Measurements from ENCODE around the gene LIAS.

Gene LIAS

DNA sequence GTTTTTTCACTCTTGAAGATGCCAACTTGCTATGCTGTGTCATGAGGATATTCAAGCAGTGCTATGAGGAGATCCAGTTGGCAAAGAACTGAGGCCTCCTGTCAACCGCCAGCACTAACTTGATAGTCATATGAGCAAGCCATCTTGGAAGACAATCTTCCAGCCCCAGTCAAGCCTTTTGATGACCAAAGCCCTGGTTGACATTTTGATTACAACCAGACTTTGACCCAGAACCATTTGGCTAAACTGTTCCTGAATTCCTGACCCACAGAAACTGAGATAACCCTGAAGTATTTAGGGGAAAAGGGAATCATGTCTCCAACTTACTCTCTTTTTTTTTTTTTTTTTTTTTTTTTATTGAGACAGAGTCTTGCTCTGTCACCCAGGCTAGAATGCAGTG, 35.5 kb downstream of the LIAS start:
- Histone ChIP-seq H3K9me3 (ENCODE audit: insufficient read depth, low read depth, low read length) (no peaks in the 10 kb centered on the region), H3K4me2 (ENCODE audit: low read depth, low read length, poor library complexity, severe bottlenecking) (no peak overlapping the region), H3K4me1 (ENCODE audit: insufficient read depth, low read length, poor library complexity, severe bottlenecking) (no peaks in the 10 kb centered on the region), H3K27me3 (ENCODE audit: insufficient read depth, low read length, poor library complexity, severe bottlenecking) (no peaks in the 10 kb centered on the region), H3F3A (ENCODE audit: low read depth) (no peaks in the 10 kb centered on the region), H3K36me3 (ENCODE audit: insufficient read depth, low read length) (peaks cover 11% of the 10 kb centered on the region; the same call in 1 of the 2 replicates), H3K9me2 (replicated peaks; ENCODE audit: low read depth, low read length) (no peaks in the 10 kb centered on the region), H3K9ac (ENCODE audit: low read depth, low read length, poor library complexity, severe bottlenecking) (no peak overlapping the region), H4K20me1 (ENCODE audit: insufficient read depth, low read length, poor library complexity, severe bottlenecking) (no peaks in the 10 kb centered on the region), H3K79me2 (ENCODE audit: insufficient read depth, low read length) (no peaks in the 10 kb centered on the region), H3K4me3 (ENCODE audit: low read length, poor library complexity, severe bottlenecking) (no peak overlapping the region), H2AFZ (ENCODE audit: low read length) (no peak overlapping the region)
- TF ChIP-seq EZH2phosphoT487 (IDR thresholded peaks at IDR 0.05; ENCODE audit: borderline replicate concordance): no peak
- TF ChIP-seq, protein P1, sequence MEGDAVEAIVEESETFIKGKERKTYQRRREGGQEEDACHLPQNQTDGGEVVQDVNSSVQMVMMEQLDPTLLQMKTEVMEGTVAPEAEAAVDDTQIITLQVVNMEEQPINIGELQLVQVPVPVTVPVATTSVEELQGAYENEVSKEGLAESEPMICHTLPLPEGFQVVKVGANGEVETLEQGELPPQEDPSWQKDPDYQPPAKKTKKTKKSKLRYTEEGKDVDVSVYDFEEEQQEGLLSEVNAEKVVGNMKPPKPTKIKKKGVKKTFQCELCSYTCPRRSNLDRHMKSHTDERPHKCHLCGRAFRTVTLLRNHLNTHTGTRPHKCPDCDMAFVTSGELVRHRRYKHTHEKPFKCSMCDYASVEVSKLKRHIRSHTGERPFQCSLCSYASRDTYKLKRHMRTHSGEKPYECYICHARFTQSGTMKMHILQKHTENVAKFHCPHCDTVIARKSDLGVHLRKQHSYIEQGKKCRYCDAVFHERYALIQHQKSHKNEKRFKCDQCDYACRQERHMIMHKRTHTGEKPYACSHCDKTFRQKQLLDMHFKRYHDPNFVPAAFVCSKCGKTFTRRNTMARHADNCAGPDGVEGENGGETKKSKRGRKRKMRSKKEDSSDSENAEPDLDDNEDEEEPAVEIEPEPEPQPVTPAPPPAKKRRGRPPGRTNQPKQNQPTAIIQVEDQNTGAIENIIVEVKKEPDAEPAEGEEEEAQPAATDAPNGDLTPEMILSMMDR (conservative IDR thresholded peaks at IDR 0.05; ENCODE audit: low read length): no peak

DNA sequence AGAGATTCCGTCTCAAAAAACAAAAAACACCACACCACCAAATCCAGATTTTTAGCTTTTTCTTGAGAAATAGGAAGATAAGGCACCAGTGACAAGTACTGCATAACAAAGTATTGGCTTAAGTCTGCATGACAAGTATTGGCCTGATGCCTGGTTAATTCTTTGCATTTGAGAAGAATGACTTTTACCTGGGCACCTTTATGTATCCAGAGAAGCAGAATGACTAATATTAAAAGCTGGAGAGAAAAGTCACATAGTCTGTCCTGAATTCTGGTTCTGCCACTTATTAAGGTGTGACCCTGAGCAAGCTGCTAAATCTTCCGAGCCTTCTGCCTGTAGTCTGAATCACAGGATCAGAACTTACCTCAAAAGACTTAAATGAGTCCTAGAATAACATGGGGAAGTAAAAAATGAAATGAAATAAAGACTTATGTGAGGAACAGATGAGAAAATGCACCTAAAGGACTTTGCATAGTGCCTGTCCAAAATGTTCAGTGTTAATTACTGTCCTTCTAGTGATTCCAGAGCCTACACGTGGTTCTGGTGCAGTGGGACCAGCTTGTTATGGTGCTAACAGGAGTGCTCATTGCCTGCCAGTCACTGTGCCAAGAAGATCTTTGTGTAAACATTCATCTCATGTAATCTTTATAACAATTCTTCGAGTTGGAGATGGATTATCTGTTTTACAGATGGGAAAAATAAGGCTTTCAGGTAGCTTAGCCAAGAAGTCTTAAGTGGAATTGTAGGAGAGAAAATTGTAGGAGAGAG, 36.8 kb downstream of the LIAS start:
- Histone ChIP-seq H4K20me1 (ENCODE audit: insufficient read depth, low read length, poor library complexity, severe bottlenecking) (no peaks in the 10 kb centered on the region), H3K9me2 (replicated peaks; ENCODE audit: low read depth, low read length) (no peaks in the 10 kb centered on the region), H3K4me3 (ENCODE audit: low read length, poor library complexity, severe bottlenecking) (no peak overlapping the region), H3K36me3 (ENCODE audit: insufficient read depth, low read length) (peaks cover 17% of the 10 kb centered on the region; the same call in 1 of the 2 replicates), H3K4me2 (ENCODE audit: low read depth, low read length, poor library complexity, severe bottlenecking) (no peak overlapping the region), H3K27me3 (ENCODE audit: insufficient read depth, low read length, poor library complexity, severe bottlenecking) (no peaks in the 10 kb centered on the region), H3K9ac (ENCODE audit: low read depth, low read length, poor library complexity, severe bottlenecking) (no peak overlapping the region), H3K4me1 (ENCODE audit: insufficient read depth, low read length, poor library complexity, severe bottlenecking) (no peaks in the 10 kb centered on the region), H3K9me3 (ENCODE audit: insufficient read depth, low read depth, low read length) (no peaks in the 10 kb centered on the region), H2AFZ (ENCODE audit: low read length) (no peak overlapping the region), H3K79me2 (ENCODE audit: insufficient read depth, low read length) (no peaks in the 10 kb centered on the region), H3F3A (ENCODE audit: low read depth) (no peaks in the 10 kb centered on the region)
- TF ChIP-seq, protein P1 (conservative IDR thresholded peaks at IDR 0.05; ENCODE audit: low read length): no peak
- TF ChIP-seq EZH2phosphoT487 (IDR thresholded peaks at IDR 0.05; ENCODE audit: borderline replicate concordance): no peak

DNA sequence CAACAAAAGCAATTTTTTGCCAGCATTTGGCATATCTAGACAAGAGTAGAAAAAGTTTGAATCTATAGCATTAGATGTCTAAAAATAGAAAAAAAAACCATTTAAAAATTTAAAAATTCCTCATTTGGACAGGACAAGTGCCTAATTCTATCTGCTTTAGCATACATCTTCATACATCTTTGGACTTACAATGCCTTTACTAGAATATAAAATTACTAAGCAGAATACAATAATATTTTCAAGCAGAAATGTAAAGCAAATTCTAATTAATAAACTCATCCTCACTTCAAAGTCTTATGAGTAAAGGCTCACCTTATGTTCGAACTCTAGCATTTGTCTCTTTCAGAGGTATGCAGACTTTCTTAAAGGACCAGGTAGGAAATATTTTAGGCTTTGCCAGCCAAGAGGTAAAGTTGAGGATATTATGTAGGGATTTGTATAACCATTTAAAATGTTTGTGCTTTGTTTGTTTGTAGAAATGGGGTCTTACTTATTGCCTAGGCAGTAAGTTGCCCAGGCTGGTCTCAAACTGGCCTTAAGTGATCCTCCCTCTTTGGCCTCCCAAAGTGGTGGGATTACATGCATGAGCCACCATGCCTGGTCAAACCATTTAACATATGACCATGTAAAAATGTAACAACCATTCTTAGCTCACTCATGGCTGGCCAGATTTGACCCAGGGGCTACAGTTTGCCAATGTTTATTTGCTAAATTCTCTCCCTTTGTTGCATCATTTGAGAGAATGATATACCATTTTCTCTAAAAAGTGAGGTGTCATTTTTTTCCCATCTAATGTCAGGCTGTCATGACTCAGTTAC, 39.3 kb downstream of the LIAS start:
- H3F3A ChIP-seq (ENCODE audit: low read depth): no peaks in the 10 kb centered on the region
- TF ChIP-seq, protein P1 (conservative IDR thresholded peaks at IDR 0.05; ENCODE audit: low read length): no peak
- no peak for TF ChIP-seq EZH2phosphoT487 (IDR thresholded peaks at IDR 0.05; ENCODE audit: borderline replicate concordance)
- no peaks in the 10 kb centered on the region for H3K9me2 ChIP-seq (replicated peaks; ENCODE audit: low read depth, low read length)
- H3K4me2 ChIP-seq (ENCODE audit: low read depth, low read length, poor library complexity, severe bottlenecking): no peak overlapping the region
- no peak overlapping the region for H2AFZ ChIP-seq (ENCODE audit: low read length)
- no peaks in the 10 kb centered on the region for H3K4me1 ChIP-seq (ENCODE audit: insufficient read depth, low read length, poor library complexity, severe bottlenecking)
- no peak overlapping the region for H3K4me3 ChIP-seq (ENCODE audit: low read length, poor library complexity, severe bottlenecking)
- no peak overlapping the region for H3K9ac ChIP-seq (ENCODE audit: low read depth, low read length, poor library complexity, severe bottlenecking)
- no peaks in the 10 kb centered on the region for H3K79me2 ChIP-seq (ENCODE audit: insufficient read depth, low read length)
- H3K27me3 ChIP-seq (ENCODE audit: insufficient read depth, low read length, poor library complexity, severe bottlenecking): no peaks in the 10 kb centered on the region
- H3K36me3 ChIP-seq (ENCODE audit: insufficient read depth, low read length): peaks cover 33% of the 10 kb centered on the region; the same call in 1 of the 2 replicates
- H3K9me3 ChIP-seq (ENCODE audit: insufficient read depth, low read depth, low read length): no peaks in the 10 kb centered on the region
- no peaks in the 10 kb centered on the region for H4K20me1 ChIP-seq (ENCODE audit: insufficient read depth, low read length, poor library complexity, severe bottlenecking)
